ENCODE data around the gene MEGF9.

Gene MEGF9

DNA sequence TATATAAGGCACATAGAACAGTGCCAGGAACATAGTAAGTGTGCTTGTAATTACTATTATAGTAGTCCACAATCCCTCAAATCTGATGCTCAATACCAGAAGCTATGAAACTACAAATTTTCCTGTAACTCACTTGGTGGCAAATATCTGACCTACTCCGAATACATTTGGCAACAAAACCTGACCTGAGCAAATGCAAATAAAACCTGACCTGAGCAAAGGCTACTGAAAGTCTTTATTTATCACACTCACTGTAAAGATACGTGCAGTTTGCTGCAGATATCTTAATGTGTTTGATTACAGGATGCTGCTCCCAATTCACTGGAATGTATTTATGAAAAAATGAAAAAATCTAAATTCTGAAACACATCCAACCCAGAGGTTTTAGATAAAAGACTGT lies 7.1 kb downstream of the MEGF9 start:
- Histone ChIP-seq H4K20me1 (ENCODE audit: low read depth, low read length) (no peaks in the 10 kb centered on the region), H3K9me3 (ENCODE audit: insufficient read depth, low read length) (no peaks in the 10 kb centered on the region), H3K9me2 (replicated peaks; ENCODE audit: insufficient read depth, low read length) (no peaks in the 10 kb centered on the region), H3K4me3 (ENCODE audit: insufficient read depth, low read length, poor library complexity, severe bottlenecking) (no peak overlapping the region), H2AFZ (ENCODE audit: low read depth, low read length, severe bottlenecking) (no peak overlapping the region), H3F3A (ENCODE audit: insufficient read depth) (0 out of 2 replicates have a peak, but pooled peaks cover 4% of the 10 kb centered on the region), H3K4me2 (ENCODE audit: low read depth, low read length, poor library complexity, severe bottlenecking) (no peak overlapping the region), H3K79me2 (ENCODE audit: insufficient read depth, low read length) (no peaks in the 10 kb centered on the region), H3K27me3 (ENCODE audit: low read length) (no peaks in the 10 kb centered on the region), H3K36me3 (ENCODE audit: low read length) (no peaks in the 10 kb centered on the region), H3K9ac (ENCODE audit: low read length) (no peak overlapping the region), H3K27ac (ENCODE audit: low read depth, low read length) (no peak overlapping the region)
- no peak for TF ChIP-seq EZH2phosphoT487 (conservative IDR thresholded peaks at IDR 0.05; ENCODE audit: low read length)
- TF ChIP-seq, protein P1, sequence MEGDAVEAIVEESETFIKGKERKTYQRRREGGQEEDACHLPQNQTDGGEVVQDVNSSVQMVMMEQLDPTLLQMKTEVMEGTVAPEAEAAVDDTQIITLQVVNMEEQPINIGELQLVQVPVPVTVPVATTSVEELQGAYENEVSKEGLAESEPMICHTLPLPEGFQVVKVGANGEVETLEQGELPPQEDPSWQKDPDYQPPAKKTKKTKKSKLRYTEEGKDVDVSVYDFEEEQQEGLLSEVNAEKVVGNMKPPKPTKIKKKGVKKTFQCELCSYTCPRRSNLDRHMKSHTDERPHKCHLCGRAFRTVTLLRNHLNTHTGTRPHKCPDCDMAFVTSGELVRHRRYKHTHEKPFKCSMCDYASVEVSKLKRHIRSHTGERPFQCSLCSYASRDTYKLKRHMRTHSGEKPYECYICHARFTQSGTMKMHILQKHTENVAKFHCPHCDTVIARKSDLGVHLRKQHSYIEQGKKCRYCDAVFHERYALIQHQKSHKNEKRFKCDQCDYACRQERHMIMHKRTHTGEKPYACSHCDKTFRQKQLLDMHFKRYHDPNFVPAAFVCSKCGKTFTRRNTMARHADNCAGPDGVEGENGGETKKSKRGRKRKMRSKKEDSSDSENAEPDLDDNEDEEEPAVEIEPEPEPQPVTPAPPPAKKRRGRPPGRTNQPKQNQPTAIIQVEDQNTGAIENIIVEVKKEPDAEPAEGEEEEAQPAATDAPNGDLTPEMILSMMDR (IDR thresholded peaks at IDR 0.05; ENCODE audit: insufficient read depth, low read length, poor library complexity, severe bottlenecking) = no peak

- no peaks in the 10 kb centered on the region for H3K9me3 ChIP-seq (ENCODE audit: insufficient read depth, low read length)
- H3K36me3 ChIP-seq (ENCODE audit: low read length) = 0 out of 2 replicates have a peak, but pooled peaks cover 3% of the 10 kb centered on the region
- no peaks in the 10 kb centered on the region for H4K20me1 ChIP-seq (ENCODE audit: low read depth, low read length)
- TF ChIP-seq EZH2phosphoT487 (conservative IDR thresholded peaks at IDR 0.05; ENCODE audit: low read length) = no peak
- TF ChIP-seq, protein P1 (IDR thresholded peaks at IDR 0.05; ENCODE audit: insufficient read depth, low read length, poor library complexity, severe bottlenecking) = no peak
- no peak overlapping the region for H3K4me2 ChIP-seq (ENCODE audit: low read depth, low read length, poor library complexity, severe bottlenecking)
- H3K4me3 ChIP-seq (ENCODE audit: insufficient read depth, low read length, poor library complexity, severe bottlenecking) = no peak overlapping the region
- no peak overlapping the region for H3K9ac ChIP-seq (ENCODE audit: low read length)
- H2AFZ ChIP-seq (ENCODE audit: low read depth, low read length, severe bottlenecking) = no peak overlapping the region
- H3K27ac ChIP-seq (ENCODE audit: low read depth, low read length) = no peak overlapping the region
- no peaks in the 10 kb centered on the region for H3K27me3 ChIP-seq (ENCODE audit: low read length)
- 0 out of 2 replicates have a peak, but pooled peaks cover 4% of the 10 kb centered on the region for H3F3A ChIP-seq (ENCODE audit: insufficient read depth)
- no peaks in the 10 kb centered on the region for H3K9me2 ChIP-seq (replicated peaks; ENCODE audit: insufficient read depth, low read length)
- no peaks in the 10 kb centered on the region for H3K79me2 ChIP-seq (ENCODE audit: insufficient read depth, low read length)
Measured at GRCh38 chr9:120705174-120705573, 9.1 kb downstream of the MEGF9 start.

DNA sequence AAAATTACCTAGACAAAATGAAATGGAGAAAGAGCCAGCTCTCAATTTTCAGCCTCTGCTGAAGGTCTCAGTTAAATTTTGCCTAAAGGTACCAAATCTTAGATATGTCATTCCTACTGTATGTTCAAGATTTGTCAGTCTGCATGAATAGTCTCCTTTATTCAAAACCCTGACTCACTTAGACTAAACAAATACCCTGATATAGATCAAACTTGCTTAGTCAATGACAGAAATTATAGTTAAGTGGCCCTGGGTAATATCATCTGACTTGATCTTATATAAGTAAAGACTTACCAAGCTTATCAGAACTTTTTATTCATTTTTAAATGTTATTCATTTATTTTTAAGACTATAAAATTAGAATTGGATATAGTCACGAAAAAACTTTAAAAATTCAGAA lies 12.2 kb downstream of the MEGF9 start:
- no peak overlapping the region for H3K9ac ChIP-seq (ENCODE audit: low read length)
- no peaks in the 10 kb centered on the region for H3K79me2 ChIP-seq (ENCODE audit: insufficient read depth, low read length)
- no peaks in the 10 kb centered on the region for H3K9me2 ChIP-seq (replicated peaks; ENCODE audit: insufficient read depth, low read length)
- H3K36me3 ChIP-seq (ENCODE audit: low read length) = 0 out of 2 replicates have a peak, but pooled peaks cover 3% of the 10 kb centered on the region
- no peak overlapping the region for H3K4me3 ChIP-seq (ENCODE audit: insufficient read depth, low read length, poor library complexity, severe bottlenecking)
- no peak overlapping the region for H2AFZ ChIP-seq (ENCODE audit: low read depth, low read length, severe bottlenecking)
- no peak overlapping the region for H3K27ac ChIP-seq (ENCODE audit: low read depth, low read length)
- no peaks in the 10 kb centered on the region for H3K9me3 ChIP-seq (ENCODE audit: insufficient read depth, low read length)
- no peak overlapping the region for H3K4me2 ChIP-seq (ENCODE audit: low read depth, low read length, poor library complexity, severe bottlenecking)
- no peak for TF ChIP-seq EZH2phosphoT487 (conservative IDR thresholded peaks at IDR 0.05; ENCODE audit: low read length)
- TF ChIP-seq, protein P1 (IDR thresholded peaks at IDR 0.05; ENCODE audit: insufficient read depth, low read length, poor library complexity, severe bottlenecking) = no peak
- no peaks in the 10 kb centered on the region for H3K27me3 ChIP-seq (ENCODE audit: low read length)
- 0 out of 2 replicates have a peak, but pooled peaks cover 4% of the 10 kb centered on the region for H3F3A ChIP-seq (ENCODE audit: insufficient read depth)
- 0 out of 2 replicates have a peak, but pooled peaks cover 3% of the 10 kb centered on the region for H4K20me1 ChIP-seq (ENCODE audit: low read depth, low read length)

Data from SU-DHL-6 (cell line).